GM12878 (cell line): ENCODE measurements around the gene ADGRE3.

Source experiments
- BRCA1 ChIP-seq: IDR thresholded peaks from 2 replicates; pipeline ENCODE4 v1.6.1; 2011; ENCODE audit warnings: low read depth, low read length, improper control_type of control experiment
- CHD1 ChIP-seq: IDR thresholded peaks from 2 replicates; pipeline ENCODE4 v1.6.1; 2012; ENCODE audit warnings: low read depth, low read length, improper control_type of control experiment
- FOXM1 ChIP-seq: IDR thresholded peaks from 2 replicates; pipeline ENCODE4 v1.6.1; 2012; ENCODE audit warnings: low read depth, mild to moderate bottlenecking, inconsistent platforms, low read length, moderate library complexity
- JUND ChIP-seq: IDR thresholded peaks from 2 replicates; pipeline ENCODE4 v1.6.1; 2012; ENCODE audit warnings: low read depth, mild to moderate bottlenecking, low read length, improper control_type of control experiment, moderate library complexity
- MYC ChIP-seq: IDR thresholded peaks from 2 replicates; pipeline ENCODE4 v1.6.1; 2011; ENCODE audit warnings: mild to moderate bottlenecking, low read length, moderate library complexity, inconsistent platforms; ENCODE audit not compliant: insufficient read depth, insufficient replicate concordance, insufficient read length, severe bottlenecking
- POLR2A ChIP-seq: IDR thresholded peaks from 2 replicates; pipeline ENCODE4 v1.6.1; 2011; ENCODE audit warnings: low read depth, mild to moderate bottlenecking, low read length
- POLR2AphosphoS5 ChIP-seq: IDR thresholded peaks from 2 replicates; pipeline ENCODE4 v1.6.1; 2011; ENCODE audit warnings: mild to moderate bottlenecking, low read length, inconsistent platforms
- SP1 ChIP-seq: IDR thresholded peaks from one replicate; pipeline ENCODE4 v1.6.1; 2011; ENCODE audit warnings: low read depth, low read length
- USF2 ChIP-seq: IDR thresholded peaks from 2 replicates; pipeline ENCODE4 v1.6.1; 2011; ENCODE audit warnings: low read depth, low read length, improper control_type of control experiment, borderline replicate concordance
- ZNF274 ChIP-seq: IDR thresholded peaks from one replicate; pipeline ENCODE4 v1.8.0; 2011; ENCODE audit not compliant: insufficient read length, insufficient read depth

DNA sequence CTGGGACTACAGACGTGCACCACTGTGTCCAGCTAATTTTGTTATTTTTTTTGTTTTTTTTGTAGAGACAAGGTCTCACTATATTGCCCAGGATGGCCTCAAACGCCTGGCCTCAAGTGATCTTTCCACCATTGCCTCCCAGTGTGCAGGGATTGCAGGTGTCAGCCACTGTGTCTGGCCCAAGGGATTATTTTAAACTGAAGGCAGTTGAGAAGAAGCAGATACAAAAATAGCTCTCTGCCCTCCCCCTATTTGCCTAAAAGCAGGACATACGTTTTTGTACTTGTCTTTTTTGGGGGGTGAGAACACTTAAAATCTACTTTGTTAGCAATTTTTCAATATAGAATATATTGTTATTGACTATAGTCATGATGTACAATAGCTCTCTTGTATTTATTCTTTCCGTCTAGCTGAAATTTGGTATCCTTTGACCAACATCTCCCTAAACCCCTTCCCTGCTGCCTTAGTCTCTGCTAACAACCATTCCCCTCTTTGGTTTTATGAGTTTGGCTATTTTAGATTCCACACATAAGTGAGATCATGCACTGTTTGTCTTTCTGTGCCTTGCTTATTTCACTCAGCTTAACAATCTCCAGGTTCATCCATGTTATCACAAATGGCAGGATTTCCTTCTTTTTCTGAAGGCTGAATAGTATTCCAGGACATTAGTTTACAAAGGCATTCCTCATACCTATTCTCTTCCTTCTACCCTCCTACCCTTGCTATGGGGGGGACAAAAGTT lies 34.9 kb downstream of the ADGRE3 start:
- no peak for TF ChIP-seq ZNF274
- TF ChIP-seq FOXM1: no peak
- no peak for TF ChIP-seq USF2
- TF ChIP-seq POLR2AphosphoS5: no peak
- TF ChIP-seq JUND: no peak
- no peak for TF ChIP-seq BRCA1
- no peak for TF ChIP-seq POLR2A
- TF ChIP-seq SP1: no peak
- TF ChIP-seq CHD1: no peak
- no peak for TF ChIP-seq MYC
